GM18526 (cell line): Measurements from ENCODE around the gene XKR3.

ENCODE experiments used
- POLR2A ChIP-seq: IDR thresholded peaks from 3 replicates; pipeline ENCODE4 v1.6.1; 2011; ENCODE audit not compliant: insufficient read length; ENCODE audit errors: extremely low read depth

XKR3 gene

DNA sequence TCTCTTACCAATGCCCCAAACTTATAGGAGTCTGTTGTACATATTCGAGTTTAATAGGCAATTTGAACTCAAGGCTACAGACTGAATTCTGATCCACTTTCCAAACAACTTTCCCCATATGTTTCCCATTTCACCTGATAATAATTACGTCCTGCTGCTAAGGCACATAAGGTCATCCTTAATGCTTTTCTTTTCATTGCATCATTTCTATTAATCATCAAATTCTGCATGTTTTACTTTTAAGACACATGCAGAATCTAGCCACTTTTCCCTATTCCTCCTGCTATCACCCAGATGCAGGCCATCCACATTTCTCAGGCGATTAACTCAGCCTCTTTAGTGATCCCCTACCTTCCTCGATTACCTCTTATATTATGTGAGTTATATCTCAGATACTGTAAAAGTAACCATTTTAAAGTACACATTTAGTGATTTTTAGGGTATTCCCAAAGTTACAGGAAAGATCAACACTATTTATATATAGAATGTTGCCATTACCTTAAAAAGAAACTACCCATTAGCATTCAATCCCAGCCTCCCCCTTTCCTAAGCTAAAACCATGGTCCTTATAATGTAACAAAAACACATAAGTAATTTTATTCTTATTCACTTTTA lies 14.9 kb downstream of the XKR3 start:
- TF ChIP-seq POLR2A: no peak

DNA sequence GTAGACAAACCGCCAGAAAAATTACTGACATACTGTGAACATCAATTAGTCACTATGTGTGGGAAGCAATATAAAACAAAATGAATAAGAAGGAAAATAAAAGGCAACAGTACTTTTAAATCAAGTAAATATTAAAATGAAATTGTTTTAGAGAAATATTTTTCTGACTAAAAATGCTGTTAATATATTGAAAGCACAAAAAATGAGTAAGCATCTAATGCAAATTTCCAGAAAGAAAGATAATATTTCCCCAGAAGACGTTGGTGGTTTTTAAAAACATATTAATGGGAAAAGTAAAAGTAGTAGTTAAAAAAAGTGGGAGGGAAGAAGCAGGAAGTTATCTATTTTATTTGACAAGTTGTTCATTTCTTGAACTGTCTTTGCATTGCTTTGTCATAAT lies 16.5 kb downstream of the XKR3 start:
- TF ChIP-seq POLR2A: no peak

DNA sequence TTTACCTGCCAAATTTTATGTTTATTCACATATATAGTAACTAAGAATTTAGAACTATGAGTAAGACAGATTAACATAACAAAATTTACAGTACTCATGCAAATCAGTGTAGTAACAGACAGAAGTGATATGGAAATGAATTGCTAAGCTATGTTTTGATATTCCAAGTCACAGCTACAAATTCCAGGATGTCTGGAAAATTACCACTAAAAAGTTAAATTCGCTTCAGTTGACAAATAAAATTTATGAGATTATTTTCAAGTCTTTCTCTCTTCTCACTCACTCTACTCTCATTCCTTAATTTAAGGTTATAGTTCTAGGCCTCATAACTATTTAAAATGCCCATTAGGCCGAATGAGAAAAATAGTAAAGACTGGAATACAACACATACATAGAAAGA lies 18.1 kb downstream of the XKR3 start:
- TF ChIP-seq POLR2A: no peak

DNA sequence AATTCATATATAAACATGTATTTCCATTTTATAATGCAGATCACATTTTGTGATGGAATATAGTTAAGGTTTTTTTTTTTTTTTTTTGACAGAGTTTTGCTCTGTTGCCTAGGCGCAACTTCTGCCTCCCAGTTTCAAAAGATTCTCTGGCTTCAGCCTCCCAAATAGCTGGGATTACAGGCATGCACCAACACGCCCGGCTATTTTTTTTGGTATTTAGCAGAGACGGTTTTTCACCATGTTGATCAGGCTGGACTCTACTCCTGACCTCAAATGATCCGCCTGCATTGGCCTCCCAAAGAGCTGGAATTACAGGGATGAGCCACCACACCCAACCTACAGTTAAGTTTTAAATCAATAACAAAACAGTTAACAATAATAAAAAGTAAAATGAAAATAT lies 18.8 kb downstream of the XKR3 start:
- no peak for TF ChIP-seq POLR2A

DNA sequence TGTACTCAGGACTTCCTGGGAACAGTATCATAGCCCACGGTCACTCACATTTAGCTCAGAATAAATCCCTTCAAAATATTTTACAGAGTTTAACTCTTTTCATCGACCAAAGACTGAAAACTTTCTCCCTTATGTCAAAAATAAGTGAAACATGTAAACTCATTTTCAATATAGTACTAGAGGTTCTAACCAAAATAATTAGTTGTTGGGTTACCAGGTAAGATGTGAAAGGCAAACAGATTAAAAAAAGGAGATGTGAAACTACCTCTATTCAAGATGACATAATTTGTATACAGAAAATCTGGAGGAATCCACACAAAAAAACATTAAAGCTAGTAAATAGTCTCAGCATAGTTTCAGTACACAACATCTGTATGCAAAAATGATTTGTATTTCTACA lies 20.3 kb downstream of the XKR3 start:
- TF ChIP-seq POLR2A: no peak

DNA sequence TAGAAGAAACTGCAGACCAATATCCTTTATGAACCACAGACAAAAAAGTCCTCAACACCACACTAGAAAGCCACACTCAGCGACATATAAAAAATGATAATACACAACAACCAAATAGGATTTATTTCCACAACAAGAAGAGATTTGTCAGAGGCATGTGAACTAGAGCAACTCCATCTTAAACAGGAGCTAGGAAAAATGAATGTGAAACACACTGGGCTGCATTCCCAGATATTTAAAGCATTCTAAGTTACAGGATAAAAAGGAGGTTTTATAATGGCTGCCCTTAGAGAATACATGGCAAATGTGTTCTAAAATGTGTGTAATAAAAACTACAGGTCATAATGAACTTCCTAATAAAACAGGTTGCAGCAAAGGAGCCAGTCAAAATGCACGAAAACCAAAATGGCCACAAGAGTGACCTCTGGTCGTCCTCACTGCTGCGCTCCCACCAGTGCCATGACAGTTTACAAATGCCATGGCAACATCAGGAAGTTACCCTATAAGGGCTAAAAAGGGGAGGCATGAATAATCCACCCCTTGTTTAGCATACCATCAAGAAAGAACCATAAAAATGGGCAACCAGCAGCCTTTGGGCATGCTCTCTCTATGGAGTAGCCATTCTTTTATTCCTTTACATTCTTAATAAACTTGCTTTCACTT lies 21.8 kb downstream of the XKR3 start:
- TF ChIP-seq POLR2A: no peak

DNA sequence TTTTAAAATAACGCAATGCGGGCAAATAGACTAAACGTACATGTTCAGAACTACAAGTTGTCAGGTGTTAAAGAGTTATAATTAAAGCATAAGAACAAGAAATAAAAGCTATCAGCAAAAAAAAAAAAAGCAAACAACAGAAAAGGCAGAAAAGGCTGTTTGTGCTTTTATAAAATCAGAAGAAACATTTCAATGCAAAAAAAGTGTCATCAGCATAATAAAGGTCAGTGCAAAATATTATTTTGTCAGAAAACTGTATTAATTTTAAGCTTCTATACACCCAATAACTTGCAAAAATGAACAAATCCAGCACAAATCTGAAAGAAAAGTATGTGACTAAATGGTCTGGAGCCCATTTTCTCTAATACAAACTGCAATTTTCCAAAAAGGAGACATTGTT lies 23.6 kb downstream of the XKR3 start:
- no peak for TF ChIP-seq POLR2A

DNA sequence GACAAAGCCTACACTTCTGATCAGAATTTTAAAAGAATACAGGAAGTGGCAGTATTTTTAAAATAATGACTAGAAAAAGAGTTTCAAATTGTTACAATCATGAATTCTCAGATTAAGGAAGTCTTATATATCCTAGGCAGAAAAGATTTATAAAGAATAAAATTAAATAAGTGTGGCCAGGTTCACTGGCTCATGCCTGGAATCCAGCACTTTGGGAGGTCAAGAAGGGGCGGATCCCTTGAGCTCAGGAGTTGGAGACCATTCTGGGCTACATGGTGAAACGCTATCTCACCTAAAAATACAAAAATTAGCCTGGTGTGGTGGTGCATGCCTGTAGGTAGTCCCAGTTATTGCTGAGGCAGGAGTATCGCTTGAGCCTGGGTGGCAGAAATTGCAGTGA lies 24.1 kb downstream of the XKR3 start:
- TF ChIP-seq POLR2A: no peak

DNA sequence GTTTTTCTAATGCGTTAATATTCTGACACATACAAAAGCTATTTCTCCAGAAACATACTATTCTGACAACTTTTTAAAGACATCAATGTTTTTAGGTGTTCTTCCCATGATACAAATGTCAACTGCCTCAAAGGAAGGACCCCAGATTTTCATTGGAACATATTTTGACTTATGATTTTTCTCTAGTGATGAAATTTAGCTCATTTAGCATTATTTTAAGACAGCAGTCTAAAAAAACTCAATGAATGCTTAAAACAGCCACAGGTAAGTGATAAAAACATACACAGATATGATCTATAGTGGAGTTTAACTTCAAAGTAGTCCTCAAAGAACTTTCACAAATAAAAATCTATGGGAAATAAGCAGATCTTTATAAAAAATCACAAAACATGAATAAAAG lies 24.9 kb downstream of the XKR3 start:
- no peak for TF ChIP-seq POLR2A

DNA sequence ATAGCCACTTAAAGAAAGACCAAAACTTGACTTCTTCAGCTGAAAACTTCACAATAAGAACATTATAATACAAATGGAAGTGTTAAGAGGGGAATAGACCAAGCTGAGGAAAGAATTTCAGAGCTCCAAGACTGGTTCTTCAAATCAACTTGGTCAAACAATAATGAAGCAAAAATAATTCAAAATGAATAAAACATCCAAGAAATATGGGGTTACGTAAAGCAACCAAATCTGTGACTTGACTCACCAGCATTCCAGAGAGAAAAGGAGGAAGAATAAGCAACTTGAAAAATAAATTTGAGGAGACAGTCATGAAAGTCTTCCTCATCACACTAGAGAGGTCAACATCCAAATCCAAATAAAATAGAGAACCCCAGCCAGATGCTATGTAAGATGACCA lies 31.4 kb downstream of the XKR3 start:
- no peak for TF ChIP-seq POLR2A

DNA sequence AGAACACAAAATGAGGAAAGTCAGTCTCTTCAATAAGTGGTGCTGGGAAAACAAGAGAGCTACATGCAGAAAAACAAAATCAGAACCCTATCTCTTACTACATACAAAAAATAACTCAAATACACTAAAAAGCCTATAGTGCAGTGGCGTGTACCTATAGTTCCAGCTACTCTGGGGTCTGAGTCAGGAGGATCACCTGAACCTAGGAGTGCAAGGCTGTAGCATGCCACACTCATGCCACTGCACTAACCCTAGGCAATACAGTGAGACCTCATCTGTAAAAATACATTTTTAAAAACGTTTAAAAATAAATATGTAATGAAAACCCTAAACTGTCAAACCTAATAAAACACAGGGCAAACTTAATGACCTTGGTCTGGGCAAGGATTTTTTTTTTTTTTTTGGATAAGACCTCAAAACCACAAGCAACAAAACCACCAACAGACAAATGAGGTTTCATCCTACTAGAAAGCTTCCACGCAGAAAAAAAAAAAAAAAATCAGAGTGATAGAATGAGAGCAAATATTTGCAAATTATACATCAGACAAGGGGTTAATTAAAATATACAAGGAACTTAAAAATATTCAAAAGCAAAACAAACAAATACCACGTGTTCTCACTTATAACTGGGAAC lies 35.2 kb downstream of the XKR3 start:
- TF ChIP-seq POLR2A: no peak

DNA sequence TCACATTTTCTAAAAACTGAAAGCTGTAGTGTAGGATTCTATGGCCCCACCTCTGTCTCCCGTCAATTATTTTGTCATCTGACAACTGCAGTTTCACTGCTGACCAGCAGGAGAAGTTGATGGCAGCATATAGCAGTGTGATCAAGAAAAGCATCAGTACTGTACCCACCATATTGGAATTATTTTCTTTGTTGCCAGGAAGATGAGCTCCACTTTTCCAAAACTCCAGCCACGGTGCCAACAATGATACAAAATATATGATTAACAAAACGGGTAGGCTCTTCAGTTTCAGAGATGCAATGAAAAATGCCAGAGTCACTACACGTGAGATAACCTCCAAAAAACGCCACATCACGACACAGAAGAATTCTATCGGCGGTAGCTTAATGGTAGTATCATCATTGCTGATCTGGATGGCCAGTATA lies 41.3 kb downstream of the XKR3 start:
- no peak for TF ChIP-seq POLR2A

DNA sequence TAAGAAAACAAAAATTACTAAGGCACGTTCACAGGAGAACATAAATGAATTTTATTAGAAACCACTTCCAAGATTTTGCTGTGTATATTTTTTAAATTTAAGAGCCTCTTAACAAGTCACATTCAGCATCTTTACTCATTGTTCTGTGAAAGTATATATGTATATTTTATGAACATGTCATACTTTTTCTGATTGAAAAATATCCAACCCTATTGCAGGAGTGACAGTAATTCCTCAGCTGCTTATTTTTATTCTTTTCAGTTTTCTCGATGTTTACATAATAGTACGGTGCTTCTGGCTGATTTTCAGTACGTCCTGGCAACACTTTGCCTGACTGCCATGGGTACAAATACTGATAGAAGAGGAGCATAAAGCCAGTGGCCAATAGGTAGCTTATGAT lies 41.8 kb downstream of the XKR3 start:
- no peak for TF ChIP-seq POLR2A

DNA sequence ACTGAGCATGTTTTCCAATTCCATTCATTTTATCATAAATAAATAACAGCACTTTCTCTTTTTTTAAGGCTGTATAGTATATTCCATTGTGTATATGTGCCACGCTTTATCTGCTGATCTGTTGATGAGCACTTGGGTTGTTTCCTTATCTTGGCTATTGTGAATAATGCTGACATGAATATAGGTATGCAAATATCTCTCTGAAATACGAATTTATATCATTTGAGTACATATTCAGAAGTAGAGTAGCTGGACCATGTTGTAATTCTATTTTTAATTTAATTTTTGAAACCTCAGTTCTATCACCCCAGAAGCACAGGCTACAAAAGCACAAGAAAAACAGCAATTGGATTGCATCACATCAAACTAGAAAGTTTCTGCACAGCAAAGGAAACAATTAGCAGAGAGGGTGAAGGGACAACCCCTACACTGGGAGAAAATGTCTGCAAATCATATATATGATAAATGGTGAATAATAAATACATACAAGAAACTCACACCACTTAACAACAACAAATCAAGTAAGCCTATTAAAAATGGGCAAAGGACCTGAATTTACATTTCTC lies 43.4 kb downstream of the XKR3 start:
- no peak for TF ChIP-seq POLR2A

DNA sequence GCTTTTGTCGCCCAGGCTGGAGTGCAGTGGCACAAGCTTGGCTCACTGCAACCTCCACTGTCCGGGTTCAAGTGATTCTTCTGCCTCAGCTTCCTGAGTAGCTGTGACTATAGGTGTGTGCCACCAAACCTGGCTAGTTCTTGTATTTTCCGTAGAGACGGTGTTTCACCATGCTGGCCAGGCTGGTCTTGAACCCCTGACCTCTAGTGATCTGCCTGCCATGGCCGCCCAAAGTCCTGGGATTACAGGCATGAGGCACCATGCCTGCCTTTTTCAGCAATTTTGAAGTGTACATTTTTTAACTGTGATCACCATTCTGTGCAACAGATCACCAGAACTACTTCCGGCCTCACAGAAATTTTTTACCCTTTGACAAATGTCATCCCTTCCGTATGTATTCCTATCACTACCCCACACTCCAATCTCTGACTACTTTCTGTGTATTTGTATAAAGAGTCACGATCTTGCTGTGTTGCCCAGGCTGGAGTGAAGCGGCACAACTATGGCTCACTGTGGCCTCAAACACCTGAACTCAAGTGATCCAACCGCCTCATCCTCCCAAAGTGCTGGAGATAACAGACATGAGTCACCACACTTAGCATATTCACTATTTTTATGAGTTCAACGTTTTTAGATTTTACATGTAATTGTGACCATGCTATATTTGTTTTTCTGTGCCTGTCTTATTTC lies 44.0 kb downstream of the XKR3 start:
- no peak for TF ChIP-seq POLR2A
